GM08714 (cell line): ENCODE data around the gene SPN.
"Not testable (repeated sequence)": the region's sequence is repeated elsewhere in the genome, so short reads cannot be mapped to it uniquely, and the experiment has no call there.

ENCODE experiments used
- H3K4me3 ChIP-seq: fragments of 200-500 bp; sonication (Bioruptor generic); 2 replicates; pipeline ENCODE4 v1.5.1; 2014; ENCODE audit warnings: mild to moderate bottlenecking, low read length, inconsistent platforms
- ZNF274 ChIP-seq: IDR thresholded peaks from 2 replicates; pipeline ENCODE4 v1.6.1; 2012; ENCODE audit warnings: mild to moderate bottlenecking, low read depth, low read length

SPN gene

DNA sequence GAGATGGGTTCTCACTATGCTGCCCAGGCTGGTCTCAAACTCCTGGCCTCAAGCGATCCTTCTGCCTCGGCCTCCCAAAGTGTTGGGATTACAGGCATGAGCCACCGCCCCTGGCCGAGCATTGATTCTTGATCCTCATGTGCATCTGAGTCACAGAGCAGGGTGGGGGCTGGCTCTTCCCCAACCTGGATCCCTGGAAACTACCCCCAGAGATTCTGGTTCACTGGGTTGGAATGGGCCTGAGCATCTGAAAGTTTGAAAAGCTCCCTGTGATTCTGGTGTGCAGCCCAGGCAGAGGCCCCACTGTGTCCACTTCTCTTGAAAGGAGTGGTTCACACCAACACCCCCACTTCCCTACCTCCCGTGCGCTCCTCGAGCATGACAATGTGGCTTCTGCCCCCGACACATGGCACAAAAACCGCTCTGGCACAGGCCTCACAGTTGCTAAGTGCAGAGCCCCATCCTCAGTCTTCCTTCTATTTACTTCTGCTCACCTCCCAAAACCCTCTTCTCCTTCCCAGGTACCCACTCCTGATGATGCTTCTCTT, 20.6 kb downstream of the SPN start:
- H3K4me3 ChIP-seq, result no peak overlapping the region
- no peak for TF ChIP-seq ZNF274

DNA sequence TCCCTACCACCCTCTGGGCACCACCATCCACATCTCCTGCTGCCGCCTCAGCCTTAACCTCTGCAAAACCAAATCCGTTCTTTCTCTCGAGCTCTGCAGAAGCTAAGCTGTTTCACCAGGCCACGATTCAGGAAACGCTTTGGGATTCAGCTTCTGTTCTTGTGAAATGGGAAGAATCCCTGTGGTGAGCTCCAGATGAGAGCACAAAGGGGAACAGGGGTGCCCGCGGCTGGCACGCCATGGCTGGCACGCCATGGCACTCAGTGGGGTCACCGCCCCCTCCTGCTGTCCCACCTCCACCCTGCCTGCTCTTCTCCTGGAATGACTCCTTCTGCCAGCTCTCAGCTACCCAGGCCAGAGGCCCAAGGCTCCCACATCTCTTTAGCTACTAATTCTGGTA, 21.6 kb downstream of the SPN start:
- TF ChIP-seq ZNF274, result no peak
- no peak overlapping the region for H3K4me3 ChIP-seq

DNA sequence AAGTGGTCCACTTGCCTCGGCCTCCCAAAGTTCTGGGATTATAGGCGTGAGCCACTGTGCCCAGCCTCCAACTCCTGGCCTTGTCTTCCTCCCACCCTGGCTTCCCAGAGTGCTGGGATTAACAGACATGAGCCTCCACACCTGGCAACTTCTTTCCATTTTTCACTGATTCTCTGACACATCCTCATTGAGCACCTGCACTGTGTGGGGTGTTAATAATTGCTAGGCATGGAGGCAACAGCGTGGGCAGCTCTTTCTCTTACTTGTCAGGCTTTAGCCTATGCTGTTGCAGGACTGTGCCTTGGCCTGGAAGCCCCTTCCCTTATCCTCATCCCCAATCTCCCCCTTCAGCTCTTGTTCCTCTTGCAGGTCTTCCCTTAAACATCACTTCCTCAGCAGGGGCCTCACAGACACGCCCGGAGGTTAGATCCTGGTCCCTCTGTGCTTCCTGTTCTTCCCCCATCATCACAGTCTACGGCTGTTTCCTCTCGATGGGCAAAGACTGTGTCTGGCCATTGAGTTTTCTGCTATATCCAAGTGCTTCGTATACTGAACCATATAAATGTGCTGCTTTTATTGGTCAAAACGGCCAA, 23.8 kb downstream of the SPN start:
- H3K4me3 ChIP-seq, result no peak overlapping the region
- TF ChIP-seq ZNF274, result no peak

DNA sequence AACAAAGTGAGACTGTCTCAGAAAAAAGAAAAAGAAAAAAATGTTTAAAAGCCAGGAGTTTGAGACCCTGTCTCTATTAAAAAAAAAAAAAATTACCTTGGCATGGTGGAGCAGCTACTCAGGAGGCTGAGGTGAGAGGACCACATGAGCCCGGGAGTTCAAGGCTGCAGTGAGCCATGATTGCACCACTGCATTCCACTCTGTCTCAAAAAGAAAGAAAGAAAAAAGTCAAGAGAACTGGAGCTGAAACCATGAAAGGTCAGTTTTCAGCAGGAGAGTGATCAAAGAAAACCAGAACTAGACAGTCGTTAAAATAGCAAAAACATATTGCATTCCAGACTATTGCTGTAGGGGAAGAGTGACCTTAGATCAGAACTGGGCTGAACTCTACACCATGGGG, 24.7 kb downstream of the SPN start:
- TF ChIP-seq ZNF274, result no peak
- H3K4me3 ChIP-seq, result no peak overlapping the region

DNA sequence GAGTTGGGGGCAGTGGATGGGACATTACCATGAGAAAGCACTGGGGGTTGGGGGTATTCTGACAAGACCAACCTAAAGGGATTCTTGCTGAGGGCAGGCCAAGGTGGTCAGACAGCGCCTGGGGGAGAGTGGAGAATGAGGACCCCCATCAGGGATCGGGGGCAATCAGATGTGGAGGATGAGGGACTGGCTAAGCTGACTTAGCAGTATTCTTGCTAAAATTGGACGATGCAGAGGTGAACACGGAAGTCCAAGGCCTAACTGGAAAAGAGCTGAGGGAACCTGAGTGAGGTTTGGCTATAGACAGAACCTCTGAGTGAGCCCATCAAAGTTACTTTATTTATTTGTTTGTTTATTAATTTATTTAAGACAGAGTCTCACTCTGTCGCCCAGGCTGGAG, 25.1 kb downstream of the SPN start:
- TF ChIP-seq ZNF274, result no peak
- H3K4me3 ChIP-seq, result no peak overlapping the region

DNA sequence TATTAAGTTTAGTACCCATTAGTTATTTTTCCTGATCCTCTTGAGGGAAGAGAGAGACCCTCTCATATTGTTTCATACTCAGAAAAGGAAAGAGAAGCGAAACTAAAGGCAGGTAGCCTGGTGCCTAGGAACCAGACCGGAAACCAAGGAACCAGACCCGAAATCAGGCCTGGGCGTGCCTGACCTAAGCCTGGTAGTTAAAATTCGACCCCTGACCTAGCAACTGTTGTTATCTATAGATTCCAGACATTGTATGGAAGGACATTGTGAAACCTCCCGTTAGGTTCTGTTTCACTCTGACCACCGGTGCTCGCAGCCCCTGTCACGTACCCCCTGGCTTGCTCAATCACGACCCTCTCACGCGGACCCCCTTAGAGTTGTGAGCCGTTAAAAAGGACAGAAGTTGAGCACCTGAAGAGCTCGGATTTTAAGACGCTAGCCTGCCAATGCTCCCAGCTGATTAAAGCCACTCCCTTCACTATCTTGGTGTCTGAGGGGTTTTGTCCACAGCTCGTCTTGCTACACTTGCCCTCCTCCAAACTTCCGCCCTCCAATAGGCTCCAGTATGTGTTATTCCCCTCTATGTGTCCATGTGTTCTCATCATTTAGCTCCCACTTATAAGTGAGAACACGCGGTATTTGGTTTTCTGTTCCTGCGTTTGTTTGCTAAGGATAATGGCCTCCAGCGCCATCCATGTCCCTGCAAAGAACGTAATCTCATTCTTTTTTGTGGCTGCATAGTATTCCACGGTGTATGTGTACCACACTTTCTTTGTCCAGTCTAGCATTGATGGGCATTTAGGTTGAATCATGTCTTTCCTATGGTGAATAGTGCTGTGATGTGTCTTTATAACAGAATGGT, 26.7 kb downstream of the SPN start:
- not testable (repeated sequence) for H3K4me3 ChIP-seq

DNA sequence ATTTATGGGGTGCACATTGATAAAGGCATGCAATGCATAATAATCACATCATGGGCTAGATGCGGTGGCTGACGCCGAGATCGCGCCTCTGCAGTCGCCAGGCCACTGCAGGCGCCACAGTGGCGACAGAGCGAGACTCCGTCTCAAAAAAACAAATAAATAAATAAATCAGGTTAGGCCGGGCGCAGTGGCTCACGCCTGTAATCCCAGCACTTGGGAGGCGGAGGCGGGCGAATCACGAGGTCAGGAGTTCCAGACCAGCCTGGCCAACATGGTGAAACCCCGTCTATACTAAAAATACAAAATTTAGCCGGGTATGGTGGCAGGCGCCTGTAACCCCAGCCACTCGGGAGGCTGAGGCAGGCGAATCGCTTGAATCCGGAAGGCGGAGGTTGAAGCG, 29.6 kb downstream of the SPN start:
- H3K4me3 ChIP-seq, result not testable (repeated sequence)

DNA sequence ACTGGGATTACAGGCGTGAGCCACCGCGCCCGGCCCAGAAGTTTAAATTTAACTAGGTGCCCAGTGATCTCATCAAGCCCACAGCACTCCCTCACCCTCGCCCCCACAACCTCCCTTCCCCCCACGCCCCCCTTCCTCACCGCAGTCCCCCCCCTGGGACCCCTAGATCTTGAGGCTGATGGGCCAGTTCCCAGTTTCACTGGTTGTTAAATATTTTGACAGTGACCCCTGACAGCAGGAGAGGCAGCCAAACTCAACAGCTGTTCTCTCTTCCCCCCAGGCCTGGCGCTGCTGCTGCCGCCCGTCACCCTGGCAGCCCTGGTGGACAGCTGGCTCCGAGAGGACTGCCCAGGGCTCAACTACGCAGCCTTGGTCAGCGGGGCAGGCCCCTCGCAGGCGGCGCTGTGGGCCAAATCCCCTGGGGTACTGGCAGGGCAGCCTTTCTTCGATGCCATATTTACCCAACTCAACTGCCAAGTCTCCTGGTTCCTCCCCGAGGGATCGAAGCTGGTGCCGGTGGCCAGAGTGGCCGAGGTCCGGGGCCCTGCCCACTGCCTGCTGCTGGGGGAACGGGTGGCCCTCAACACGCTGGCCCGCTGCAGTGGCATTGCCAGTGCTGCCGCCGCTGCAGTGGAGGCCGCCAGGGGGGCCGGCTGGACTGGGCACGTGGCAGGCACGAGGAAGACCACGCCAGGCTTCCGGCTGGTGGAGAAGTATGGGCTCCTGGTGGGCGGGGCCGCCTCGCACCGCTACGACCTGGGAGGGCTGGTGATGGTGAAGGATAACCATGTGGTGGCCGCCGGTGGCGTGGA, 31.5 kb downstream of the SPN start:
- no peak for TF ChIP-seq ZNF274
- no peak overlapping the region for H3K4me3 ChIP-seq

DNA sequence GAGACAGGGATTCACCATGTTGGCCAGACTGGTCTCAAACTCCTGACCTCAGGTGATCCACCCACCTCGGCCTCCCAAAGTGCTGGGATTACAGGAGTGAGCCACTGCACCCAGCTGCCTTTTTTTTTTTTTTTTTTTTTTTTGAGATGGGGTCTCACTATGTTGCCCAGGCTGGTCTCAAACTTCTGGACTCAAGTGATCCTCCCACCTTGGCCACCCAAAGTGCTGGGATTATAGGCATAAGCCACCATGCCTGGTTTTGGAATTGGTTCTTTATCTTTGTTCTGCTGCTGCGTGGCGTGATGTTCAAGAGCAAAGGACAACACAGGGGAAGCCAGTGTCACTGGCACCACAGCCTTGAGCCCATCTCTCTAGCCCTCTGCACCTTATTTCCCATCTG, 32.6 kb downstream of the SPN start:
- H3K4me3 ChIP-seq, result not testable (repeated sequence)

DNA sequence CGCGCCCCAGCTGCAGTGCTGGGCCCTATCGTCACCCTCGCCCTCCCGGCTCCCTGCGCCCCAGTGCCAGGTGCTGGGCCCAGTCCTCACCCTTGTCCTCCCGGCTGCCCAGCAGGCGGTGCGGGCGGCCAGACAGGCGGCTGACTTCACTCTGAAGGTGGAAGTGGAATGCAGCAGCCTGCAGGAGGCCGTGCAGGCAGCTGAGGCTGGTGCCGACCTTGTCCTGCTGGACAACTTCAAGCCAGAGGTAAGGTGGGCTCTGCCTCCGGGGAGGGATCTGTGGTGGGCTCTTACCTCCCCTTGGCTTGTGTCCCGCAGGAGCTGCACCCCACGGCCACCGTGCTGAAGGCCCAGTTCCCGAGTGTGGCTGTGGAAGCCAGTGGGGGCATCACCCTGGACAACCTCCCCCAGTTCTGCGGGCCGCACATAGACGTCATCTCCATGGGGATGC, 33.9 kb downstream of the SPN start:
- no peak for TF ChIP-seq ZNF274
- H3K4me3 ChIP-seq, result no peak overlapping the region

DNA sequence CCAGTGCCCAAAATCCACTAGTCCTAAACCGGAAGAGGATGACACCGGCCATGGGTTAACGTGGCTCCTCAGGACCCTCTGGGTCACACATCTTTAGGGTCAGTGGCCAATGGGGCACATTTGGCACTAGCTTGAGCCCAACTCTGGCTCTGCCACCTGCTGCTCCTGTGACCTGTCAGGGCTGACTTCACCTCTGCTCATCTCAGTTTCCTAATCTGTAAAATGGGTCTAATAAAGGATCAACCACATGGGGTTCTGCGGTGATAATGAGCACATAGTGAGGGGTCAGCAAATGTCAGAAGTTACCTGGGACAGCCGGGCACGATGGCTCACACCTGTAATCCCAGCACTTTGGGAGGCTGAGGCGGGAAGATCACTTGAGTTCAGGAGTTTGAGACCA, 34.3 kb downstream of the SPN start:
- no peak for TF ChIP-seq ZNF274
- no peak overlapping the region for H3K4me3 ChIP-seq

DNA sequence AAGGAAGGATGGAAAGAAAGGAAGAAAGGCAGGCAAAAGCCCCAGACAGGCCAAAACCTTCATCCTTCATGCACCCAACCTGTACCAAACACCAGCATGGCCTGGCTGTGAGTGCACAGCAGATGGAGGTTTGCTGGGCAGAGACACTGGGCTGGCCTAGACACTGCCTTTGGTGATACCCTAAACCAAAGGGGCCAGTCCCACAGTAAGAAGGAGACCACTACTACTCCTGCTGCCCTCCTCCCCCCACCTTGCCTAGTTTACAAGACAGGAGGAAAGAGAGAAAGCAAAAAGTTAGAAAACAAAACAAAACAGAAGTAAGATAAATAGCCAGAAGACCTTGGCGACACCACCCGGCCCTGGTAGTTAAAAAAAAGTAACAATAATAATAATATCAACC, 35.0 kb downstream of the SPN start:
- H3K4me3 ChIP-seq, result no peak overlapping the region
- TF ChIP-seq ZNF274, result no peak

DNA sequence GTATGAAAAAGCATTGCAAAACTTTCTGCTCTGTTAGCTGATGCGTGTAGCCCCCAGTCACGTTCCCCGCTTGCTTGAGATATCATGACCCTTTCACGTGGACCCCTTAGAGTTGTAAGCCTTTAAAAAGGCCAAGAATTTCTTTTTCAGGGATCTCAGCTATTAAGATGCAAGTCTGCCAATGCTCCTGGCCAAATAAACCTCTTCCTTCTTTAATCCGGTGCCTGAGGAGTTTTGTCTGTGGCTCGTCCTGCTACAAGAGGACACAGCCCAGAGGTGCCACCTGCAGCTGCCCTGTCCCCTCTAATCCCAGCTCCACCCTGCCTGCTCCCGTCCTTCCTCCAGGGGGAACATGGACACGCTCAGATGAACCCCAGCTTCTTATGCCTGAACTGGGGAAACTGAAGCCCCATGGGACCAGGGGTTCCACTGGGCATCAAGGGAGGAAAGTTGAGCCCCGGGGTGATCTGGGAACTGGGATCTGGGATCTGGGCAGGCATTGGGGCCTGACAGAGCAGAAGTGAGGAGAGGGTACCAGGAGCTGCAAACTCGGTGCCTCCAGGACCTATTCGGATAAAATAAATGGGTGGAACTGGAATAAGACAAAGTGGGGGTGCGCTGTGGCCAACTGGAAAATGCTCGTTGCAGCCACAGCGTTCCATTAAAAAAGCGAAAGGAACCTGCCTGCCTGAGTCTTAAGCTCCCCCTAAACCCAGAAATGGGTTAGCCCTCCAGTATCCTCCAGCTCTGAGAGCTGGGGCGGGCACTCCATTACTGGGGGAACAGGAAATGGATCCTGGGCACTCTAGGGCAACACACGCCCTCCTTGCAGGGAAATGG, 35.7 kb downstream of the SPN start:
- no peak for TF ChIP-seq ZNF274
- no peak overlapping the region for H3K4me3 ChIP-seq
